GM12878 (cell line): ENCODE results near the gene HDAC9. TPM values are rescaled to one million over a fixed set of nuclear protein-coding genes. Genes with fewer than 3 reads are reported as not detected.

Experiments used
- ATAC-seq: fragments of 200-7000 bp; cut with Tn5 transposase; 3 replicates; pipeline ENCODE4 v1.9.1; 2020; ENCODE audit warnings: mild to moderate bottlenecking, moderate library complexity
- BruUV-seq: library from RNA; stranded (reverse); fragments of 400-500 nt; replicated peaks from 2 replicates; lab custom pipeline; 2021; lab: Mats Ljungman, UMichigan
- CTCF ChIA-PET: fragments of 300-600 bp; sonication (Branson Sonifier 250); formaldehyde crosslinking; extraction: SDS; loops from one replicate; lab custom pipeline; 2021; ENCODE audit warnings: inconsistent platforms; lab: Yijun Ruan, JAX
- POLR2A ChIA-PET: fragments of 350-600 bp; formaldehyde crosslinking; extraction: SDS; loops from one replicate; lab custom pipeline; 2021; ENCODE audit warnings: inconsistent platforms; lab: Charles Lee
- RAD21 ChIA-PET: fragments of 300-600 bp; sonication (Branson Sonifier 250); formaldehyde crosslinking; loops from one replicate; lab custom pipeline; 2023; ENCODE audit warnings: antibody characterized with exemption; ENCODE audit not compliant: unreplicated experiment; lab: Charles Lee
- SMC1A ChIA-PET: fragments of 300-600 bp; sonication (Branson Sonifier 250); formaldehyde crosslinking; loops from one replicate; lab custom pipeline; 2023; ENCODE audit not compliant: unreplicated experiment, uncharacterized antibody; lab: Charles Lee
- DNase-seq: peaks from one replicate; pipeline ENCODE4 v3.0.0-alpha.2; 2011; ENCODE audit warnings: low read depth, low spot score
- FAIRE-seq: peaks from 3 replicates; lab custom pipeline; 2011; peaks lifted over from hg19 to GRCh38; lab: Jason Lieb, UNC
- H2AFZ ChIP-seq: 2 replicates; pipeline ENCODE4 v1.6.0; 2011; ENCODE audit warnings: low read depth, low read length, control low read depth; ENCODE audit not compliant: control insufficient read depth
- H3K27ac ChIP-seq: 2 replicates; pipeline ENCODE4 v1.5.1; 2011; ENCODE audit warnings: control low read depth; ENCODE audit not compliant: control insufficient read depth, insufficient read depth
- H3K27me3 ChIP-seq, 2 experiments: replicated peaks in 1 of 2; 2 replicates each; pipeline versions ENCODE4 v1.6.0 to v1.6.1; 2011; ENCODE audit warnings: low read length in 1 of 2; ENCODE audit not compliant: control insufficient read depth in 2 of 2, insufficient read depth in 2 of 2
- H3K36me3 ChIP-seq, 2 experiments: 2 replicates each; pipeline ENCODE4 v1.5.1; 2011; ENCODE audit warnings: low read length in 1 of 2; ENCODE audit not compliant: control insufficient read depth in 2 of 2, insufficient read depth in 2 of 2
- H3K4me1 ChIP-seq: 2 replicates; pipeline ENCODE4 v1.6.1; 2011; ENCODE audit warnings: mild to moderate bottlenecking, low read length, moderate library complexity, mixed read lengths; ENCODE audit not compliant: control insufficient read depth, insufficient read depth
- H3K4me2 ChIP-seq: 2 replicates; pipeline ENCODE4 v1.6.0; 2011; ENCODE audit warnings: control low read depth; ENCODE audit not compliant: control insufficient read depth, insufficient read depth
- H3K4me3 ChIP-seq: fragments of 200-600 bp; sonication (generic); 2 replicates; pipeline ENCODE4 v1.5.1; 2016
- H3K79me2 ChIP-seq: 2 replicates; pipeline ENCODE4 v1.6.0; 2011; ENCODE audit warnings: low read length; ENCODE audit not compliant: control insufficient read depth, insufficient read depth
- H3K9ac ChIP-seq: 2 replicates; pipeline ENCODE4 v1.8.0; 2011; ENCODE audit warnings: low read length, control low read depth, mixed read lengths; ENCODE audit not compliant: control insufficient read depth, insufficient read depth
- H3K9me3 ChIP-seq: replicated peaks from 3 replicates; pipeline ENCODE4 v1.5.1; 2011; ENCODE audit warnings: mild to moderate bottlenecking, low read length; ENCODE audit not compliant: control insufficient read depth, insufficient read depth
- H4K20me1 ChIP-seq: 2 replicates; pipeline ENCODE4 v1.6.0; 2011; ENCODE audit not compliant: control insufficient read depth, insufficient read depth
- ELK1 ChIP-seq: IDR thresholded peaks from 2 replicates; pipeline ENCODE4 v1.6.1; 2012; ENCODE audit warnings: low read depth, low read length, improper control_type of control experiment
- GATAD2B ChIP-seq: fragments of 450-650 bp; conservative IDR thresholded peaks from 2 replicates; pipeline ENCODE4 v1.6.1; 2017; ENCODE audit warnings: low read depth, mild to moderate bottlenecking, moderate library complexity
- POLR2AphosphoS5 ChIP-seq: IDR thresholded peaks from 2 replicates; pipeline ENCODE4 v1.6.1; 2011; ENCODE audit warnings: mild to moderate bottlenecking, low read length, inconsistent platforms
- YY1 ChIP-seq: IDR thresholded peaks from 2 replicates; pipeline ENCODE4 v1.6.1; 2011; ENCODE audit warnings: low read depth, mild to moderate bottlenecking, low read length
- WGBS: methylation state at CpG from one replicate; pipeline ENCODE4 v1.1.6; 2016; ENCODE audit warnings: low lambda C conversion rate; ENCODE audit not compliant: insufficient replicate concordance, insufficient coverage; ENCODE audit errors: missing lambda C conversion rate; 5-methylcytosine and 5-hydroxymethylcytosine counted together
- in situ Hi-C: fragments of 300-500 bp; cut with MboI; formaldehyde crosslinking; loops from 9 replicates; pipeline ENCODE4 v1.14.3; 2018; ENCODE audit warnings: mixed read lengths
- intact Hi-C: fragments of 100-400 bp; cut with micrococcal nuclease; formaldehyde crosslinking; loops from one replicate; pipeline ENCODE4 v1.14.2; 2022; ENCODE audit not compliant: unreplicated experiment
- polyA plus RNA-seq, 11 experiments: library from polyadenylated mRNA; depleted of rRNA in 4 of 11; unstranded in 6 of 11; stranded (reverse) in 5 of 11; fragments of >200 nt; fragmentation: Nextera tagmentation in 4 of 11; fragmentation: Illumina TruSeq in 1 of 11; extraction: Ambion mirVana in 4 of 11; extraction: Trizol in 1 of 11; gene quantifications; 1 replicate in 1 of 11; 2 replicates in 10 of 11; pipeline versions ENCODE4 v1.2.1 to v1.2.3, GENCODE V29; 2011 to 2016; ENCODE audit warnings: inconsistent platforms in 2 of 11, missing spikeins in 2 of 11, low read depth in 1 of 11
- total RNA-seq, 4 experiments: library from RNA; depleted of rRNA in 3 of 4; stranded (reverse); fragments of >200 nt in 3 of 4; fragmentation: Illumina TruSeq in 1 of 4; extraction: Trizol in 1 of 4; gene quantifications; 2 replicates each; pipeline versions ENCODE4 v1.2.1 to v1.2.3, GENCODE V29; 2013 to 2021
- TF ChIP-seq, protein P1 (sequence below): fragments of 450-650 bp; IDR thresholded peaks from 2 replicates; pipeline ENCODE4 v1.6.1; 2017; ENCODE audit warnings: mild to moderate bottlenecking

Gene HDAC9
- total and polyA plus RNA-seq, 10 of the 15 experiments (the other 5 are each of a cell fraction or from before 2014, with no cell fraction given): 0.73 to 12.8 (median 0.92) TPM

GRCh38 chr7:18564779-18565178, 69.2 kb downstream of the HDAC9 start:
- no peaks in the 10 kb centered on the region for H4K20me1 ChIP-seq
- BruUV-seq: no TSS peak
- H3K4me3 ChIP-seq: no peak overlapping the region

More at GRCh38 chr7:18564779-18565178, 69.2 kb downstream of the HDAC9 start:
- ATAC-seq (no peak), FAIRE-seq (no peak), DNase-seq (no peak)
- Histone ChIP-seq H3K4me1 (no peaks in the 10 kb centered on the region), H3K27me3 (no peaks in the 10 kb centered on the region), H3K36me3 (no peaks in the 10 kb centered on the region), H3K4me2 (no peak overlapping the region), H3K9ac (no peak overlapping the region), H3K9me3 (no peaks in the 10 kb centered on the region), H2AFZ (no peak overlapping the region), H3K79me2 (no peaks in the 10 kb centered on the region), H3K27ac (no peak overlapping the region)
- TF ChIP-seq, protein P1, sequence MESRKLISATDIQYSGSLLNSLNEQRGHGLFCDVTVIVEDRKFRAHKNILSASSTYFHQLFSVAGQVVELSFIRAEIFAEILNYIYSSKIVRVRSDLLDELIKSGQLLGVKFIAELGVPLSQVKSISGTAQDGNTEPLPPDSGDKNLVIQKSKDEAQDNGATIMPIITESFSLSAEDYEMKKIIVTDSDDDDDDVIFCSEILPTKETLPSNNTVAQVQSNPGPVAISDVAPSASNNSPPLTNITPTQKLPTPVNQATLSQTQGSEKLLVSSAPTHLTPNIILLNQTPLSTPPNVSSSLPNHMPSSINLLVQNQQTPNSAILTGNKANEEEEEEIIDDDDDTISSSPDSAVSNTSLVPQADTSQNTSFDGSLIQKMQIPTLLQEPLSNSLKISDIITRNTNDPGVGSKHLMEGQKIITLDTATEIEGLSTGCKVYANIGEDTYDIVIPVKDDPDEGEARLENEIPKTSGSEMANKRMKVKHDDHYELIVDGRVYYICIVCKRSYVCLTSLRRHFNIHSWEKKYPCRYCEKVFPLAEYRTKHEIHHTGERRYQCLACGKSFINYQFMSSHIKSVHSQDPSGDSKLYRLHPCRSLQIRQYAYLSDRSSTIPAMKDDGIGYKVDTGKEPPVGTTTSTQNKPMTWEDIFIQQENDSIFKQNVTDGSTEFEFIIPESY: no peak
- TF ChIP-seq ELK1 (no peak), GATAD2B (no peak), POLR2AphosphoS5 (no peak), YY1 (no peak)
- ChIA-PET POLR2A (no interaction called here), SMC1A (interaction anchor here (1.0 to 1.5 kb wide), 3 partner anchors 51 to 203 kb away, joined by 3 to 4 read pairs (median 3); no protein-coding TSS in a partner anchor), CTCF (interaction anchor here (0.6 to 1.7 kb wide), 3 partner anchors 207 to 437 kb away, joined by 3 to 6 read pairs (median 4); no protein-coding TSS in a partner anchor), RAD21 (no interaction called here)
- intact Hi-C loops (no loop called here), in situ Hi-C loops (no loop called here)
- 98% methylated on average over 5 of the region's 5 CpGs for WGBS
